NCI-H2196 (cell line): ENCODE data around the gene SCNN1A.
A peak's percentile ranks its signal among the peaks of the same experiment; 100 is the strongest.

ENCODE experiments used
- DNase-seq: peaks from one replicate; lab custom pipeline; 2025; ENCODE audit not compliant: unreplicated experiment; lab: John Stamatoyannopoulos, UW

SCNN1A gene

GRCh38 chr12:6375269-6376078, at the start of gene SCNN1A:
TSS of gene SCNN1A (minus strand) at chr12:6375563. CDS start at chr12:6374783, 780 bp downstream.
- DNase-seq, result peak; percentile 50

DNA sequence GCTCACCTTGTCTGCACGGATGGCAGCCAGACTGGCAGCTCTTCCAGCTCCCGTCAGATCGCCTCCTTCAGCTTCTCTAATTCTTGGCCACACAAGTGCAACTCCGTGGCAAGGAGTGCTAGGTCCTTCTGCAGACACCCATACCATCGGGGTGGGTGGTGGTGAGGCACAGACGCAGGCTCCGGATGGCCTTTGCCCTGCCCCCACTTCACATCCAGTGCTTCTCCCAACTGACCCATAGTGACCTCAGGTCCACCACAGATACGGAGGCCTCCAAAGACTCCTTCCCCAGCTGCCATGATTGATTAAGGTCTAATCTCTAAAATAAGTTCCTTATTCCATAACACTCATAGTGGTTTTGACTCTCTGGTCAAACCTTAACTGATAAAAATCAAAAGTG, 49.5 kb upstream of the SCNN1A start:
- no peak for DNase-seq

GRCh38 chr12:6424008-6424347, 48.6 kb upstream of the SCNN1A start:
- DNase-seq, result no peak

- peak; percentile 63 for DNase-seq
These were observed 48.1 kb upstream of the SCNN1A start for GRCh38 chr12:6423267-6424007.

DNA sequence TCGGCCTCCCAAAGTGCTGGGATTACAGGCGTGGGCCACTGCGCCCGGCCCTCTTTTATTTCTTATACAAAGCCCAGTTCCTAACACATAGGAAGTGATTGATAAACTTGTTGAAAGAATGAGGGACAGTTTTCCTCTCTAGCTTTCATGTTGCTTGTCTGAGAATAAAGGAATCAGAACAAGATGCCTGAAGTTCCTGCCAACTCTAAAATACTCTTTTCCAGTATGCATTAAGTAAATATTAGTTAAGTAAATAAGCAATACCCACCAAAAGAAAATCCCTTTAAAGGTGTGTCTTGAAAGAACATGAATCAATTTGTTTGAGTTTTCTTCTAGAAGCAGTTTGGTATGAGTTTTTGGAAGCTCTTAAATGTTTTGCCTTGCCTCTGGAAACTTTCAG, 45.0 kb upstream of the SCNN1A start:
- no peak for DNase-seq

GRCh38 chr12:6418796-6419195, 43.4 kb upstream of the SCNN1A start:
- no peak for DNase-seq

- no peak for DNase-seq
These were observed 41.2 kb upstream of the SCNN1A start for GRCh38 chr12:6416596-6416995.

GRCh38 chr12:6407236-6407954, 32.0 kb upstream of the SCNN1A start:
- no peak for DNase-seq

DNA sequence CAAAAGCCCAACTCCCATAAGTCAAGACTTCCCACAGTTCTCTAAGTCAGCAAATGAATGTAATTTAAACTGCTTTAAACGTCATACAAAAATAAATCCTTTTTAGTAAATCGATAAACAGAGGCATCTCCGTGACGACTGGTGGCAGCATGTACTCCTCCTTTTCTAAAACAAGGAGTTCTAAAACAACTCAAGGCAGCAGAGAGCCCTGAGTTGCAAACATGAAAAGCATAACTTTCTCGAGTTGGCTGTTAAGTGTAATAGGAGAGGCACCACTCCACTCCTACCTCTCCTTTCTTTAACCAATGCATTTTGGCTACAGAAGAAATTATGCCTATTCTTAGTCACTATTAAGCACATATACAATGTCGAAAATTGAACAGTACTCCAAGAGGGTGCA, 30.6 kb upstream of the SCNN1A start:
- DNase-seq, result no peak

DNA sequence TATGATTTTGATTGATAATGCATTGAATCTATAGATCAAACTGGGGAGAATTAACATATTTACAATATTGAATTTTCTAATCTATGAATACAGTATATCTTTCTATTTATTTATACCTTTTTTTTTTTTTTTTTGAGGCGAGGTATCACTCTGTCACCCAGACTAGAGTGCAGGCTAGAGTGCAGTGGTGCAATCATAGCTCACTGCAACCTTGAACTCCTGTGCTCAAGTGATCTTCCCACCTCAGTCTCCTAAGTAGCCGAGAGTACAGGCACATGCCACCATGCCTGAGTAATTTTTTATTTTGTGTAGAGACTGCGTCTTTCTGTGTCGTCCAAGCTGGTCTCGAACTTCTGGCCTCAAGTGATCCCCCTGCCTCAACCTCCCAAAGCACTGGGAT, 29.0 kb upstream of the SCNN1A start:
- no peak for DNase-seq

DNA sequence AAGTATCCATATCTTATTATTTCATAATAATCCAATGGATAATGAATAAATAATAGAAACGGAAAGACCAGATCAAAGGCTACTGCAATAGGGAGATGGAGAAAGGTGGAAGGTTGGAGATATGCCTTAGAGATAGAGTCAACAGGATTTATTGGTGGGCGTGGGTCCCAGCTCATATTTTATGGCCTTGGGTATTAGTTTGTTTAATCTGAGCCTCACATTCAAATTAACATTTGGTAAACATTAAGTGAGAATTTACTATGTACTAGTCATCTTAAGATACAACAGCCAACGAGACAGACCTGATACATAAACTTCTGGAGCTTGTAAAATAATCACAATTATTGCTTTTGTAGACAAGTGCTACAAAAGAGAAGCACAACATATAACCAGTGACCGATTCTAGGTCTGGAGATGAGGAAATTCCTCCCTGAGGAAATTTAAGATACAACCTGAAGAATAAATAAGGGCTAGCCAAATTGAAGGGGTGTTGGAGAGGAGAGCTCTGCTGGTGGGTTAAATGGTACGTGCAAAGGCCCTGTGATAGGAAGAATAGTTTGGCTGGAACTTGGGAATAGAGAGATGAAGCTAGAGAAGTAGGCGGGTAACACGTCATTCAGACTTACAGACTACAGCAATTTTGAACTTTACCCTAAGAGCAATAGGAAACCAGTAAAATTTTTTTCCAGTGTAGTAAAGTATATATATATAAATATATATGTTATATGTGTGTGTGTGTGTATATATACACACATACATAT, 24.7 kb upstream of the SCNN1A start:
- no peak for DNase-seq

GRCh38 chr12:6396031-6396430, 20.7 kb upstream of the SCNN1A start:
- no peak for DNase-seq

- DNase-seq, result no peak
These were observed 19.0 kb upstream of the SCNN1A start for GRCh38 chr12:6394398-6394797.

DNA sequence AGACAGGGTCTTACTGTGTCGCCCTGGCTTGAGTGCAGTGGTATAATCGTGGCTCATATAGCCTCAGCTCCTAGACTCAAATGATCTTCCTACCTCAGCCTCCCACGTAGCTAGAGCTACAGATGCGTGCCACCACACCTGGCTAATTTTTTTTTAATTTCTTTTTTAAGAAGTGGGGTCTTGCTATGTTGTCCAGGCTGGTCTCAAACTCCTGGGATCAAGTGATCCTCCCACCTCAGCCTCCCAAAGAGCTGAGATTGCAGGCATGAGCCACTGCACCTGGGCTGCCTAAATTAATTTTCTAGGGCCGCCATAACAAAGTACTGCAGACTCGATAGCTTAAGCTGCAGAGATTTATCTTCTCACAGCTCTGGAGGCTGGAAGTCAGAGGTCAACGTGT, 17.7 kb upstream of the SCNN1A start:
- no peak for DNase-seq

- DNase-seq, result peak; percentile 15
These were observed 17.1 kb upstream of the SCNN1A start for GRCh38 chr12:6392504-6392903.

DNA sequence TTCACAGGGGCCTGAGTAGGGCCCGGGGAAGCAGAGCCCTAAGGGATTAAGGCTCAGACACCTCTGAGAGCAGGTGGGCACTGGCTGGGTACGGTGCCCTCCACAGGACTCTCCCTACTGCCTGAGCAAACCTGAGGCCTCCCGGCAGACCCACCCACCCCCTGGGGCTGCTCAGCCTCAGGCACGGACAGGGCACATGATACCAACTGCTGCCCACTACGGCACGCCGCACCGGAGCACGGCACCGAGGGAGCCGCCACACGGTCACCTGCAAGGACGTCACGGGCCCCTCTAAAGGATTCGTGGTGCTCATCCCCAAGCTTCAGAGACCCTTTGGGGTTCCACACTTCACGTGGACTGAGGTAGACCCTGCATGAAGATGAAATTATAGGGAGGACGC, 15.7 kb upstream of the SCNN1A start:
- DNase-seq, result no peak

DNA sequence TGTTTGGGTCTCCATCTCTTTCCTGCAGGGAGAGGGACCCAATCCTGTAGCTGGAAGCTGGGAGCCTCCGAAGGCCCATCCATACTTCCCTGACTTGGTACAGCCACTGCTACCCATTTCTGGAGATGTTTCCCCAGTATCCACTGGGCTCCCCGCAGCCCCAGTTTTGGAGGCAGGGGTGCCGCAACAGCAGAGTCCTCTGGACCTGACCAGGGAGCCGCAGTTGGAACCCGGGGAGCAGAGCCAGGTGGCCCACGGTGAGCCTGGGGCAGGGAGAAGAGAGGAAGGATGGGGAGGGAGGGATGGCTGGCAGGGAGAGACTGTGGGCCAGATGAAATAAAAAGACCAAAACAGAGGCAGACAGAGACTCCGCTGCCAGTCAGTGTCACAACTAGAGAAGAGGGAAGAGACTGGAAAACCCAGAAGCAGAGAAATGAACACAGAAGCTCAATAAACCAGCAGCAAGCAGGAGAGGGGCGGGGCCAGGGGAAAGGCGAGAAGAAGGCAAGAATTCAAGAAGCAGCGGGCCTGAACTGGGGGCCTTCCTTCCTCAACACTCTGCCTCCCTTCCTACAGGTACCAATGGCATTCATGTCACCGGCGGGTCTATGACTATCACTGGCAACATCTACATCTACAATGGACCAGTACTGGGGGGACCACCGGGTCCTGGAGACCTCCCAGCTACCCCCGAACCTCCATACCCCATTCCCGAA, 14.9 kb upstream of the SCNN1A start:
- DNase-seq, result no peak

- DNase-seq, result no peak
These were observed 12.2 kb upstream of the SCNN1A start for GRCh38 chr12:6387541-6387940.

DNA sequence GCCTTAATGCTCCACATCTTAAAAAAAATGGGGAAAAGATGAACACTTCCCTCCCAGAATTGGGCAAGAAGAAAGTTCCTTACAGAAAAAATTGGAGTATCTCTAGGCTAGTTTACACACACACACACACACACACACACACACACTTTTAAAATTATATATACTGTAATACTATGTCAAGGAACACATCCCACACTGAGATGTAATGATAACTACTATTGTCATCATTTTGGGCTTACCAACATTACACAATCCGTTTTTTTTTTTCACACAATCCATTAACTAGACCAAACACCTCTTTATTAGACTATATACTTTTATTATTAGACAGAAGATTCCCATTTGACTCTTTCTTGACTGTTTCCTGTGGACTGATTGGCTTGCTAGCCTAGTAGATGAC, 11.1 kb upstream of the SCNN1A start:
- no peak for DNase-seq

- DNase-seq, result no peak
These were observed 10.7 kb upstream of the SCNN1A start for GRCh38 chr12:6386038-6386437.
